ENCODE measurements around the gene HSFX1.
"Not testable (repeated sequence)": the region's sequence is repeated elsewhere in the genome, so short reads cannot be mapped to it uniquely, and the experiment has no call there.

DNA sequence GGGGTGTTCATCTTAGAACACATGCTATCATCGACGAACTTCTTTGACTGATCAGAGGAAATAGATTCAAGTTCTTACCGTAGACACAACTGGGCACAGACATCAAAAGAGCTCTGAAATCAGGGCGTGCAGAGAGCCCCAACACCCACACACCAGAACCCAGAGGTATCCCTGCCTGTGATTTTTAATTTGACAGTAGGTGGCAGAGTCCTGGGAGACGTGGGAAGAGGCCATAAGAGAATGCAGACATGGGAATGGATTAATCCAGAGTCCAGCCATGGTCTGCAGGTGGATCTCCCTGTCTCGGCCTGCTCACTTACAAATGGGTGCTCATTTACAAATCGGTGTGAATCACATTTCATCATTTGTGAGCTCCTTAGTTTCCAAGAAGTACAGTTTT lies 4.1 kb downstream of the HSFX1 start:
- TF ChIP-seq, protein P1, sequence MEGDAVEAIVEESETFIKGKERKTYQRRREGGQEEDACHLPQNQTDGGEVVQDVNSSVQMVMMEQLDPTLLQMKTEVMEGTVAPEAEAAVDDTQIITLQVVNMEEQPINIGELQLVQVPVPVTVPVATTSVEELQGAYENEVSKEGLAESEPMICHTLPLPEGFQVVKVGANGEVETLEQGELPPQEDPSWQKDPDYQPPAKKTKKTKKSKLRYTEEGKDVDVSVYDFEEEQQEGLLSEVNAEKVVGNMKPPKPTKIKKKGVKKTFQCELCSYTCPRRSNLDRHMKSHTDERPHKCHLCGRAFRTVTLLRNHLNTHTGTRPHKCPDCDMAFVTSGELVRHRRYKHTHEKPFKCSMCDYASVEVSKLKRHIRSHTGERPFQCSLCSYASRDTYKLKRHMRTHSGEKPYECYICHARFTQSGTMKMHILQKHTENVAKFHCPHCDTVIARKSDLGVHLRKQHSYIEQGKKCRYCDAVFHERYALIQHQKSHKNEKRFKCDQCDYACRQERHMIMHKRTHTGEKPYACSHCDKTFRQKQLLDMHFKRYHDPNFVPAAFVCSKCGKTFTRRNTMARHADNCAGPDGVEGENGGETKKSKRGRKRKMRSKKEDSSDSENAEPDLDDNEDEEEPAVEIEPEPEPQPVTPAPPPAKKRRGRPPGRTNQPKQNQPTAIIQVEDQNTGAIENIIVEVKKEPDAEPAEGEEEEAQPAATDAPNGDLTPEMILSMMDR (IDR thresholded peaks at IDR 0.05): not testable (repeated sequence)
- not testable (repeated sequence) for TF ChIP-seq EZH2 (IDR thresholded peaks at IDR 0.05; ENCODE audit: borderline replicate concordance, insufficient read depth, low read depth, low read length, poor library complexity, severe bottlenecking)
